ENCODE data around the gene RABGAP1L. TPM values are rescaled to one million over a fixed set of nuclear protein-coding genes. Genes with fewer than 3 reads are reported as not detected.
A peak's percentile ranks its signal among the peaks of the same experiment; 100 is the strongest.
"Not testable (repeated sequence)": the region's sequence is repeated elsewhere in the genome, so short reads cannot be mapped to it uniquely, and the experiment has no call there.

RABGAP1L gene
- total RNA-seq, 1 donor from 2014 or later, result 80.6 TPM

GRCh38 chr1:174134003-174134659, 25.2 kb upstream of the RABGAP1L start:
- no peaks in the 10 kb centered on the region for H3K36me3 ChIP-seq
- no peak overlapping the region for H3K4me3 ChIP-seq
- ATAC-seq (no peak), DNase-seq (no peak)
- H3K9me3 ChIP-seq, result no peaks in the 10 kb centered on the region
- TF ChIP-seq CTCF (IDR thresholded peaks at IDR 0.05), result no peak
- intact Hi-C loops (cut with DNase I), result no loop called here
- H3K27ac ChIP-seq, result no peak overlapping the region
- no peaks in the 10 kb centered on the region for H3K4me1 ChIP-seq
- H3K27me3 ChIP-seq, result no peaks in the 10 kb centered on the region

- no peak for TF ChIP-seq CTCF (IDR thresholded peaks at IDR 0.05)
- no peaks in the 10 kb centered on the region for H3K4me1 ChIP-seq
- H3K9me3 ChIP-seq, result no peaks in the 10 kb centered on the region
- H3K27ac ChIP-seq, result no peak overlapping the region
- no peaks in the 10 kb centered on the region for H3K36me3 ChIP-seq
- no peaks in the 10 kb centered on the region for H3K27me3 ChIP-seq
- ATAC-seq, result peak; percentile 65
- DNase-seq, result no peak
- no peak overlapping the region for H3K4me3 ChIP-seq
- intact Hi-C loops (cut with DNase I), result no loop called here
Observed at GRCh38 chr1:174135211-174135610, 24.1 kb upstream of the RABGAP1L start.

DNA sequence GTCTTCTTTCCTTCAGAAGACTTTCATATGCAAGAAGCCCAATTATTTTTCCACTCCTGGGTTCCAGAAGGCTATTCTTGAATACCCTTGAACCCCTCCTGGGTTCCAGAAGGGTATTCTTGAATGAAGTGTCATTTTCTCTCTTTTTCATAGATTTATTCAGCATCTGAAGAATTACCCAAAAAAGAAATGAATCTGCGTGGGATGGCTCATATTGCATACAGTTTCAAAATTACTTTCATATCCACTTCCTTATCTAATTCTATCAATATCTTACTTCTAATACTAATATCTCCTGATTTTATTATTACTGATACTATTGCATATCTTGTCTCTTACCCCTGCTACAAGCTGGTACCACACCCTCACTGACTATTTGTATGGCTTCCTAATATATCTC, 22.6 kb upstream of the RABGAP1L start:
- intact Hi-C loops (cut with DNase I), result no loop called here

GRCh38 chr1:174142836-174143235, 16.5 kb upstream of the RABGAP1L start:
- no peaks in the 10 kb centered on the region for H3K36me3 ChIP-seq
- no peak for ATAC-seq
- no peaks in the 10 kb centered on the region for H3K4me1 ChIP-seq
- intact Hi-C loops (cut with DNase I), result no loop called here
- no peak overlapping the region for H3K4me3 ChIP-seq
- H3K27me3 ChIP-seq, result peaks cover 6% of the 10 kb centered on the region
- TF ChIP-seq CTCF (IDR thresholded peaks at IDR 0.05), result no peak
- no peak for DNase-seq
- no peak overlapping the region for H3K27ac ChIP-seq
- H3K9me3 ChIP-seq, result no peaks in the 10 kb centered on the region

More for the DNA sequence above, 22.6 kb upstream of the RABGAP1L start:
- no peaks in the 10 kb centered on the region for H3K36me3 ChIP-seq
- no peak for TF ChIP-seq CTCF (IDR thresholded peaks at IDR 0.05)
- no peaks in the 10 kb centered on the region for H3K9me3 ChIP-seq
- H3K4me1 ChIP-seq, result no peaks in the 10 kb centered on the region
- ATAC-seq (no peak), DNase-seq (no peak)
- no peak overlapping the region for H3K4me3 ChIP-seq
- H3K27ac ChIP-seq, result no peak overlapping the region
- peaks cover 6% of the 10 kb centered on the region for H3K27me3 ChIP-seq

- intact Hi-C loops (cut with DNase I); ATAC-seq: not testable (repeated sequence)
Observed at GRCh38 chr1:174143727-174144396, 15.5 kb upstream of the RABGAP1L start.

DNA sequence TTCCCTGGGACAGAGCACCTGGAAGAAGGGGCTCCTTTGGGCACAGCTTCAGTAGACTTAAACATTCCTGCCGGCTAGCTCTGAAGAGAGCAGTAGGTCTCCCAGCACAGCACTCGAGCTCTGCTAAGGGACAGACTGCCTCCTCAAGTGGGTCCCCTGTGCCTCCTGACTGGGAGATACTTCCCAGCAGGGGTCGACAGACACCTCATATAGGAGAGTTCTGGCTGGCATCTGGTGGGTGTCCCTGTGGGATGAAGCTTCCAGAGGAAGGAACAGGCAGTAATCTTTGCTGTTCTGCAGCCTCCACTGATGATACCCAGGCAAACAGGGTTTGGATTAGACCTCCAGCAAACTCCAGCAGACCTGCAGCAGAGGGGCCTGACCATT, 14.9 kb upstream of the RABGAP1L start:
- not testable (repeated sequence) for H3K4me1 ChIP-seq

More at GRCh38 chr1:174143727-174144396, 15.5 kb upstream of the RABGAP1L start:
- H3K27ac ChIP-seq, H3K4me1 ChIP-seq, H3K27me3 ChIP-seq, H3K4me3 ChIP-seq, H3K9me3 ChIP-seq, H3K36me3 ChIP-seq, DNase-seq: not testable (repeated sequence)

More for the DNA sequence above, 14.9 kb upstream of the RABGAP1L start:
- DNase-seq; H3K36me3 ChIP-seq; H3K27me3 ChIP-seq; H3K4me3 ChIP-seq; H3K9me3 ChIP-seq; H3K27ac ChIP-seq; ATAC-seq; intact Hi-C loops (cut with DNase I): not testable (repeated sequence)
